Smooth muscle cell of the brain vasculature (primary cell): Measurements from ENCODE around the gene CNOT4.
"Not testable (repeated sequence)": the region's sequence is repeated elsewhere in the genome, so short reads cannot be mapped to it uniquely, and the experiment has no call there.

Experiments
- DNase-seq: peaks from one replicate; pipeline ENCODE4 v3.0.0-alpha.2; 2012; ENCODE audit warnings: low read depth, low spot score

The CNOT4 gene

GRCh38 chr7:135454060-135454459 is 55.8 kb downstream of the CNOT4 start:
- no peak for DNase-seq

- no peak for DNase-seq
Observed at GRCh38 chr7:135449436-135449835, 60.5 kb downstream of the CNOT4 start.

- DNase-seq: no peak
Observed at GRCh38 chr7:135448753-135449152, 61.1 kb downstream of the CNOT4 start.

GRCh38 chr7:135447748-135448147 is 62.2 kb downstream of the CNOT4 start:
- DNase-seq: no peak

GRCh38 chr7:135445690-135446089 is 64.2 kb downstream of the CNOT4 start:
- DNase-seq: no peak

- DNase-seq: not testable (repeated sequence)
Observed at GRCh38 chr7:135445266-135445665, 64.6 kb downstream of the CNOT4 start.

GRCh38 chr7:135441791-135442190 is 68.1 kb downstream of the CNOT4 start:
- no peak for DNase-seq

GRCh38 chr7:135434047-135434446 is 75.9 kb downstream of the CNOT4 start:
- DNase-seq: peak; percentile 85

- DNase-seq: no peak
Observed at GRCh38 chr7:135430626-135431025, 79.3 kb downstream of the CNOT4 start.

GRCh38 chr7:135428879-135429278 is 81.0 kb downstream of the CNOT4 start:
- no peak for DNase-seq

- no peak for DNase-seq
Observed at GRCh38 chr7:135428011-135428410, 81.9 kb downstream of the CNOT4 start.

- DNase-seq: no peak
Observed at GRCh38 chr7:135427166-135427565, 82.7 kb downstream of the CNOT4 start.

- DNase-seq: no peak
Observed at GRCh38 chr7:135425036-135425435, 84.9 kb downstream of the CNOT4 start.

GRCh38 chr7:135420786-135421185 is 89.1 kb downstream of the CNOT4 start:
- no peak for DNase-seq

GRCh38 chr7:135416431-135416830 is 93.5 kb downstream of the CNOT4 start:
- DNase-seq: no peak

GRCh38 chr7:135414850-135415439 is 95.0 kb downstream of the CNOT4 start:
- DNase-seq: peak; percentile 9

GRCh38 chr7:135414208-135414607 is 95.7 kb downstream of the CNOT4 start:
- DNase-seq: no peak

- DNase-seq: no peak
Observed at GRCh38 chr7:135411098-135411497, 98.8 kb downstream of the CNOT4 start.

- no peak for DNase-seq
Observed at GRCh38 chr7:135410543-135410942, 99.4 kb downstream of the CNOT4 start.

GRCh38 chr7:135409845-135410542 is 99.9 kb downstream of the CNOT4 start:
- no peak for DNase-seq

GRCh38 chr7:135407884-135408283 is 102.0 kb downstream of the CNOT4 start:
- no peak for DNase-seq

GRCh38 chr7:135406918-135407317 is 103.0 kb downstream of the CNOT4 start:
- DNase-seq: no peak

GRCh38 chr7:135405969-135406368 is 103.9 kb downstream of the CNOT4 start:
- DNase-seq: no peak

- DNase-seq: no peak
Observed at GRCh38 chr7:135403302-135403701, 106.6 kb downstream of the CNOT4 start.
